ENCODE data around the gene RNFT2. TPM values are rescaled to one million over a fixed set of nuclear protein-coding genes. Genes with fewer than 3 reads are reported as not detected.
"Not testable (repeated sequence)": the region's sequence is repeated elsewhere in the genome, so short reads cannot be mapped to it uniquely, and the experiment has no call there.

The RNFT2 gene
- total RNA-seq, 1 donor from 2014 or later: 0.66 TPM

- H3K27me3 ChIP-seq (ENCODE audit: low read depth): no peaks in the 10 kb centered on the region
- DNase-seq: no peak
- intact Hi-C loops (cut with micrococcal nuclease): no loop called here
- no peak overlapping the region for H3K27ac ChIP-seq (replicated peaks)
- no peaks in the 10 kb centered on the region for H3K9me3 ChIP-seq (replicated peaks)
- no peaks in the 10 kb centered on the region for H3K4me1 ChIP-seq
- H3K36me3 ChIP-seq: no peaks in the 10 kb centered on the region
- H3K4me3 ChIP-seq: no peak overlapping the region
- no peak for TF ChIP-seq CTCF (IDR thresholded peaks at IDR 0.05; ENCODE audit: borderline replicate concordance)
Observed at GRCh38 chr12:116807546-116807945, 69.4 kb downstream of the RNFT2 start.

- no peaks in the 10 kb centered on the region for H3K27me3 ChIP-seq (ENCODE audit: low read depth)
- H3K27ac ChIP-seq (replicated peaks): no peak overlapping the region
- H3K4me1 ChIP-seq: no peaks in the 10 kb centered on the region
- H3K36me3 ChIP-seq: no peaks in the 10 kb centered on the region
- TF ChIP-seq CTCF (IDR thresholded peaks at IDR 0.05; ENCODE audit: borderline replicate concordance): no peak
- DNase-seq: no peak
- intact Hi-C loops (cut with micrococcal nuclease): no loop called here
- H3K9me3 ChIP-seq (replicated peaks): no peaks in the 10 kb centered on the region
- H3K4me3 ChIP-seq: no peak overlapping the region
Observed at GRCh38 chr12:116808113-116809105, 70.3 kb downstream of the RNFT2 start.

GRCh38 chr12:116812238-116812637 lies 74.1 kb downstream of the RNFT2 start:
- Histone ChIP-seq H3K36me3 (no peaks in the 10 kb centered on the region), H3K27me3 (ENCODE audit: low read depth) (no peaks in the 10 kb centered on the region), H3K9me3 (replicated peaks) (no peaks in the 10 kb centered on the region), H3K4me3 (no peak overlapping the region), H3K4me1 (no peaks in the 10 kb centered on the region), H3K27ac (replicated peaks) (no peak overlapping the region)
- intact Hi-C loops (cut with micrococcal nuclease): no loop called here
- no peak for TF ChIP-seq CTCF (IDR thresholded peaks at IDR 0.05; ENCODE audit: borderline replicate concordance)
- DNase-seq: no peak

- no peak for DNase-seq
- Histone ChIP-seq H3K4me1 (peaks cover 7% of the 10 kb centered on the region), H3K27me3 (ENCODE audit: low read depth) (no peaks in the 10 kb centered on the region), H3K36me3 (no peaks in the 10 kb centered on the region), H3K9me3 (replicated peaks) (no peaks in the 10 kb centered on the region), H3K4me3 (no peak overlapping the region), H3K27ac (replicated peaks) (no peak overlapping the region)
- no peak for TF ChIP-seq CTCF (IDR thresholded peaks at IDR 0.05; ENCODE audit: borderline replicate concordance)
- intact Hi-C loops (cut with micrococcal nuclease): no loop called here
Observed at GRCh38 chr12:116813271-116814041, 75.3 kb downstream of the RNFT2 start.

- intact Hi-C loops (cut with micrococcal nuclease); H3K36me3 ChIP-seq: not testable (repeated sequence)
Observed at GRCh38 chr12:116814766-116815165, 76.7 kb downstream of the RNFT2 start.

More at GRCh38 chr12:116814766-116815165, 76.7 kb downstream of the RNFT2 start:
- H3K4me1 ChIP-seq: peaks cover 13% of the 10 kb centered on the region
- H3K27ac ChIP-seq (replicated peaks); H3K9me3 ChIP-seq (replicated peaks); DNase-seq; H3K4me3 ChIP-seq; H3K27me3 ChIP-seq (ENCODE audit: low read depth): not testable (repeated sequence)
